Keratinocyte (primary cell): ENCODE results near the gene SLC39A11. TPM values are rescaled to one million over a fixed set of nuclear protein-coding genes. Genes with fewer than 3 reads are reported as not detected.
A peak's percentile ranks its signal among the peaks of the same experiment; 100 is the strongest.
"Not testable (repeated sequence)": the region's sequence is repeated elsewhere in the genome, so short reads cannot be mapped to it uniquely, and the experiment has no call there.

Experiments used
- DNase-seq: peaks from one replicate; pipeline ENCODE4 v3.0.0-alpha.2; 2011; ENCODE audit warnings: low read depth, missing footprints, low spot score
- FAIRE-seq: peaks from 2 replicates; lab custom pipeline; 2011; peaks lifted over from hg19 to GRCh38; lab: Jason Lieb, UNC
- H2AFZ ChIP-seq: 2 replicates; pipeline ENCODE4 v1.6.0; 2012; ENCODE audit warnings: low read length, control low read depth, inconsistent platforms; ENCODE audit not compliant: control insufficient read depth
- H3K27ac ChIP-seq: 2 replicates; pipeline ENCODE4 v1.5.1; 2011; ENCODE audit warnings: low read length; ENCODE audit not compliant: control insufficient read depth, insufficient read depth
- H3K27me3 ChIP-seq: 3 replicates; pipeline ENCODE4 v1.6.0; 2011; ENCODE audit warnings: low read length; ENCODE audit not compliant: control insufficient read depth, insufficient read depth; ENCODE audit errors: extremely low read depth
- H3K36me3 ChIP-seq, 2 experiments: 2 replicates in 1 of 2; 3 replicates in 1 of 2; pipeline ENCODE4 v1.5.1; 2011; ENCODE audit warnings: low read length in 2 of 2, mild to moderate bottlenecking in 1 of 2; ENCODE audit not compliant: control insufficient read depth in 2 of 2, insufficient read depth in 2 of 2; ENCODE audit errors: extremely low read depth in 1 of 2
- H3K4me1 ChIP-seq: 3 replicates; pipeline ENCODE4 v1.5.1; 2011; ENCODE audit warnings: low read length; ENCODE audit not compliant: control insufficient read depth, insufficient read depth; ENCODE audit errors: extremely low read depth
- H3K4me2 ChIP-seq: 3 replicates; pipeline ENCODE4 v1.6.0; 2011; ENCODE audit warnings: low read depth, low read length; ENCODE audit not compliant: control insufficient read depth, insufficient read depth; ENCODE audit errors: extremely low read depth
- H3K4me3 ChIP-seq, 3 experiments: fragments of 200-600 bp in 1 of 3; sonication (generic) in 1 of 3; 2 replicates in 2 of 3; 3 replicates in 1 of 3; pipeline ENCODE4 v1.5.1; 2011 to 2016; ENCODE audit warnings: low read length in 3 of 3, mild to moderate bottlenecking in 3 of 3, control low read depth in 2 of 3, inconsistent platforms in 1 of 3, low read depth in 1 of 3, mixed read lengths in 1 of 3, mixed run types in 1 of 3, moderate library complexity in 1 of 3; ENCODE audit not compliant: control insufficient read depth in 2 of 3, insufficient read depth in 2 of 3; ENCODE audit errors: extremely low read depth in 1 of 3
- H3K79me2 ChIP-seq: 2 replicates; pipeline ENCODE4 v1.6.0; 2012; ENCODE audit warnings: low read length; ENCODE audit not compliant: control insufficient read depth, insufficient read depth
- H3K9ac ChIP-seq: 3 replicates; pipeline ENCODE4 v1.6.0; 2011; ENCODE audit warnings: low read length; ENCODE audit not compliant: control insufficient read depth, insufficient read depth; ENCODE audit errors: extremely low read depth
- H3K9me1 ChIP-seq: 3 replicates; pipeline ENCODE4 v1.6.0; 2011; ENCODE audit warnings: low read length; ENCODE audit not compliant: control insufficient read depth, insufficient read depth; ENCODE audit errors: extremely low read depth
- H3K9me3 ChIP-seq: 2 replicates; pipeline ENCODE4 v1.5.1; 2012; ENCODE audit warnings: low read depth, low read length; ENCODE audit not compliant: control insufficient read depth
- H4K20me1 ChIP-seq: 3 replicates; pipeline ENCODE4 v1.6.0; 2011; ENCODE audit warnings: low read length; ENCODE audit not compliant: control insufficient read depth, insufficient read depth; ENCODE audit errors: extremely low read depth
- CTCF ChIP-seq, 3 experiments: IDR thresholded peaks in 1 of 3; conservative IDR thresholded peaks in 1 of 3; optimal IDR thresholded peaks in 1 of 3; 2 replicates in 2 of 3; 3 replicates in 1 of 3; pipeline versions ENCODE3 to v1.5.1; 2011; ENCODE audit warnings: low read length in 3 of 3, mild to moderate bottlenecking in 3 of 3, moderate library complexity in 2 of 3, control low read depth in 1 of 3, inconsistent platforms in 1 of 3; ENCODE audit not compliant: insufficient read depth in 2 of 3; ENCODE audit errors: extremely low read depth in 1 of 3
- EZH2 ChIP-seq: IDR thresholded peaks from one replicate; pipeline ENCODE4 v1.6.1; 2012; ENCODE audit warnings: inconsistent platforms, mild to moderate bottlenecking, low read length, moderate library complexity
- dilution Hi-C: fragments of 300-500 bp; cut with MboI; formaldehyde crosslinking; loops from one replicate; pipeline ENCODE4 v1.7.0; 2020; ENCODE audit warnings: low sequenced_read_pairs; ENCODE audit not compliant: extremely low pct_ligation_motif_present
- polyA plus RNA-seq, 5 experiments: library from polyadenylated mRNA; depleted of rRNA in 3 of 5; stranded (reverse) in 3 of 5; stranded (forward) in 1 of 5; unstranded in 1 of 5; fragments of >200 nt; gene quantifications; 1 replicate in 1 of 5; 2 replicates in 3 of 5; 3 replicates in 1 of 5; pipeline versions ENCODE4 v1.2.1 to v1.2.3, GENCODE V29; 2011 to 2012; ENCODE audit warnings: missing spikeins in 2 of 5, low read depth in 1 of 5, low replicate concordance in 1 of 5

Gene SLC39A11
- polyA plus RNA-seq, 1 donor (not counting 4 experiments of a cell fraction or from before 2014, with no cell fraction given): 11.5 TPM

- H3K79me2 ChIP-seq: no peaks in the 10 kb centered on the region
- H4K20me1 ChIP-seq: no peaks in the 10 kb centered on the region
- no peak for FAIRE-seq
- no peak overlapping the region for H3K27ac ChIP-seq
- no peak overlapping the region for H2AFZ ChIP-seq
- no peaks in the 10 kb centered on the region for H3K36me3 ChIP-seq
- TF ChIP-seq CTCF (optimal IDR thresholded peaks at IDR 0.05 in 1 of 3, IDR thresholded peaks at IDR 0.05 in 1 of 3, conservative IDR thresholded peaks at IDR 0.05 in 1 of 3; ENCODE audit: extremely low read depth in 1 of 3, insufficient read depth in 2 of 3, low read length in 3 of 3): no peak
- no peak for TF ChIP-seq EZH2
- dilution Hi-C loops: no loop called here
- no peaks in the 10 kb centered on the region for H3K9me1 ChIP-seq
- no peaks in the 10 kb centered on the region for H3K27me3 ChIP-seq
- no peak overlapping the region for H3K9ac ChIP-seq
- H3K4me2 ChIP-seq: no peak overlapping the region
- no peak for DNase-seq
- H3K4me3 ChIP-seq: no peak overlapping the region
- H3K4me1 ChIP-seq: no peaks in the 10 kb centered on the region
- no peaks in the 10 kb centered on the region for H3K9me3 ChIP-seq
Observed at GRCh38 chr17:72996791-72997190, 95.7 kb downstream of the SLC39A11 start.

- Histone ChIP-seq H3K79me2 (no peaks in the 10 kb centered on the region), H3K27ac (no peak overlapping the region), H3K9me1 (no peaks in the 10 kb centered on the region), H4K20me1 (no peaks in the 10 kb centered on the region), H3K4me1 (no peaks in the 10 kb centered on the region), H3K9me3 (no peaks in the 10 kb centered on the region), H2AFZ (no peak overlapping the region), H3K9ac (no peak overlapping the region), H3K27me3 (no peaks in the 10 kb centered on the region), H3K4me2 (no peak overlapping the region), H3K4me3 (no peak overlapping the region), H3K36me3 (no peaks in the 10 kb centered on the region)
- no peak for TF ChIP-seq EZH2
- TF ChIP-seq CTCF (optimal IDR thresholded peaks at IDR 0.05 in 1 of 3, IDR thresholded peaks at IDR 0.05 in 1 of 3, conservative IDR thresholded peaks at IDR 0.05 in 1 of 3; ENCODE audit: extremely low read depth in 1 of 3, insufficient read depth in 2 of 3, low read length in 3 of 3): no peak
- FAIRE-seq: no peak
- dilution Hi-C loops: no loop called here
- no peak for DNase-seq
Observed at GRCh38 chr17:72995008-72995656, 97.4 kb downstream of the SLC39A11 start.

GRCh38 chr17:72992783-72993467 lies 99.6 kb downstream of the SLC39A11 start:
- not testable (repeated sequence) for H3K27ac ChIP-seq, FAIRE-seq

More at GRCh38 chr17:72992783-72993467, 99.6 kb downstream of the SLC39A11 start:
- H3K9ac ChIP-seq, H3K36me3 ChIP-seq, H4K20me1 ChIP-seq, H3K27me3 ChIP-seq, H3K9me1 ChIP-seq, H3K4me3 ChIP-seq, H3K79me2 ChIP-seq, dilution Hi-C loops, H3K4me1 ChIP-seq, DNase-seq, H3K9me3 ChIP-seq: not testable (repeated sequence)
- Histone ChIP-seq H3K4me2 (peak overlapping the region; percentile 40), H2AFZ (peak overlapping the region; percentile 37)
